Stimulated activated CD4-positive, alpha-beta T cell treated with anti-CD3 and anti-CD28 coated beads, TNF-alpha, amount 100 ng/mL, for 4 hours (primary cell): ENCODE measurements around the gene PCBP1.
A peak's percentile ranks its signal among the peaks of the same experiment; 100 is the strongest.
"Not testable (repeated sequence)": the region's sequence is repeated elsewhere in the genome, so short reads cannot be mapped to it uniquely, and the experiment has no call there.

Source experiments
- DNase-seq, 3 experiments: peaks; one replicate each; pipeline ENCODE4 v3.0.0-alpha.2; 2020; ENCODE audit warnings: low read depth in 3 of 3

The PCBP1 gene

GRCh38 chr2:70081221-70081620 lies 6.1 kb upstream of the PCBP1 start:
- DNase-seq: no peak

- peak in 2 of 3 experiments; percentile 21 to 31 for DNase-seq
Measured at GRCh38 chr2:70083344-70084156, 3.7 kb upstream of the PCBP1 start.

GRCh38 chr2:70084973-70085710 lies 2.1 kb upstream of the PCBP1 start:
- DNase-seq: peak; percentile 39 to 74 (median 52)

GRCh38 chr2:70085711-70086277 lies 1.5 kb upstream of the PCBP1 start:
- DNase-seq: no peak

GRCh38 chr2:70086278-70086837 lies 919 bp upstream of the PCBP1 start:
- peak; percentile 55 to 73 (median 63) for DNase-seq

GRCh38 chr2:70087702-70088597 lies 673 bp downstream of the PCBP1 start:
- peak in 2 of 3 experiments; percentile 9 to 44 for DNase-seq

GRCh38 chr2:70088598-70089219 lies 1.4 kb downstream of the PCBP1 start:
- DNase-seq: no peak

- peak in 1 of 3 experiments; percentile 23 for DNase-seq
Measured at GRCh38 chr2:70089220-70089982, 2.1 kb downstream of the PCBP1 start.

GRCh38 chr2:70089983-70090525 lies 2.8 kb downstream of the PCBP1 start:
- DNase-seq: no peak

- DNase-seq: no peak
Measured at GRCh38 chr2:70090706-70091334, 3.5 kb downstream of the PCBP1 start.

- no peak for DNase-seq
Measured at GRCh38 chr2:70091364-70091763, 4.1 kb downstream of the PCBP1 start.

- DNase-seq: no peak
Measured at GRCh38 chr2:70091816-70092215, 4.5 kb downstream of the PCBP1 start.

GRCh38 chr2:70092576-70093243 lies 5.4 kb downstream of the PCBP1 start:
- not testable (repeated sequence) for DNase-seq

- DNase-seq: no peak
Measured at GRCh38 chr2:70094171-70094977, 7.1 kb downstream of the PCBP1 start.

- peak in 2 of 3 experiments; percentile 17 to 34 for DNase-seq
Measured at GRCh38 chr2:70094978-70095719, 7.9 kb downstream of the PCBP1 start.

- DNase-seq: no peak
Measured at GRCh38 chr2:70095720-70096670, 8.7 kb downstream of the PCBP1 start.
